Endothelial cell of umbilical vein (primary cell): ENCODE results near the gene GLRX2.

Experiments used
- FOS ChIP-seq: IDR thresholded peaks from 2 replicates; pipeline ENCODE4 v1.6.1; 2011; ENCODE audit warnings: mild to moderate bottlenecking, low read length, moderate library complexity, borderline replicate concordance; ENCODE audit not compliant: insufficient read depth
- POLR2A ChIP-seq: IDR thresholded peaks from 2 replicates; pipeline ENCODE4 v1.6.1; 2012; ENCODE audit warnings: low read depth, mild to moderate bottlenecking, control low read depth, low read length
- POLR2AphosphoS5 ChIP-seq: IDR thresholded peaks from 2 replicates; pipeline ENCODE4 v1.6.1; 2012; ENCODE audit warnings: low read depth, mild to moderate bottlenecking, control low read depth, low read length, moderate library complexity; ENCODE audit not compliant: insufficient read depth
- TF ChIP-seq, protein P1 (sequence below), 2 donors: IDR thresholded peaks; 1 replicate in 1 of 2; 2 replicates in 1 of 2; pipeline ENCODE4 v1.5.1; 2011; ENCODE audit warnings: low read length in 2 of 2, mild to moderate bottlenecking in 2 of 2, moderate library complexity in 2 of 2, control low read depth in 1 of 2, inconsistent platforms in 1 of 2, low read depth in 1 of 2; ENCODE audit not compliant: insufficient read depth in 1 of 2; ENCODE audit errors: extremely low read depth in 1 of 2
- TF ChIP-seq, protein P2 (sequence below): IDR thresholded peaks from 2 replicates; pipeline ENCODE4 v1.6.1; 2011; ENCODE audit not compliant: insufficient read depth, insufficient read length

DNA sequence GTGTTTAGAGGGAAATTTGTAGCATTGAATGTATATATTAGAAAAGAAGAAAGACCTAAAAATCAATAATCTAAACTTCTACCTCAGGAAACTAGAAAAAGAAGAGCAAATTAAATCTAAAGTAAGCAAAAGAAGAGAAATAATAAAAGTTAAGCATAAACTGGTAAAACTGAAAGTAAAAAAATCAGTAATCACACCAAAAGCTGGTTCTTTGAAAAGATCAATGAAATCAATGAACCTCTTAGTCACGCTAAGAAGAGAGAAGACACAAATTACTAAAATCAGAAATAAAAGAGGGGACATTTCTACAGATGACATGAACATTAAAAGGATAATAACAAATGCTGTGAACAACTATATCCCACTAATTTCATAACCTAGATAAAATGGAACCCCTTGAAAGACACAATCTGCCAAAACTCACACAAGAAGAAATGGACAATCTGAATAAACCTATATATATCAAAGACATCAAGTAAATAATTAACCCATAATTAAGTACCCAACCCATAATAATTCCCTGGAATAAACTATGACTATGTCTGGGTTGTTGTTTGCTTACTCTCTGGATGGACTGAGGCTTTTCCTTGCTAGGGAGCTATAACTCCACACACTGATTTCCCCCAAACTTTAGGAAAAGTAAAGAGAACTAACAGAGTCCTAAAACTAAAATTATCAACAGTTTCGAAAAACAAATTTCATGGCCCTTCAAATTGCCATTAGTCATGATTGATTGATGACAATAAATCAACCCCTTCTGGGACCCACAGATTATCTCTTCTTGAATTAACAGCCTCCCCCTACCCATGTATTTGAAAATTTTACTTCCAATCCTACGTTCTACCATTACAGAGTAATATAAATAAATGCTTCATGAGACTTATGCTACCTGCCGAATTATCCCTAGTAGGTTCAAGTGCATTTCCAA is 13.9 kb upstream of the GLRX2 start:
- TF ChIP-seq POLR2AphosphoS5 (no peak), POLR2A (no peak), FOS (no peak)
- TF ChIP-seq, protein P1, sequence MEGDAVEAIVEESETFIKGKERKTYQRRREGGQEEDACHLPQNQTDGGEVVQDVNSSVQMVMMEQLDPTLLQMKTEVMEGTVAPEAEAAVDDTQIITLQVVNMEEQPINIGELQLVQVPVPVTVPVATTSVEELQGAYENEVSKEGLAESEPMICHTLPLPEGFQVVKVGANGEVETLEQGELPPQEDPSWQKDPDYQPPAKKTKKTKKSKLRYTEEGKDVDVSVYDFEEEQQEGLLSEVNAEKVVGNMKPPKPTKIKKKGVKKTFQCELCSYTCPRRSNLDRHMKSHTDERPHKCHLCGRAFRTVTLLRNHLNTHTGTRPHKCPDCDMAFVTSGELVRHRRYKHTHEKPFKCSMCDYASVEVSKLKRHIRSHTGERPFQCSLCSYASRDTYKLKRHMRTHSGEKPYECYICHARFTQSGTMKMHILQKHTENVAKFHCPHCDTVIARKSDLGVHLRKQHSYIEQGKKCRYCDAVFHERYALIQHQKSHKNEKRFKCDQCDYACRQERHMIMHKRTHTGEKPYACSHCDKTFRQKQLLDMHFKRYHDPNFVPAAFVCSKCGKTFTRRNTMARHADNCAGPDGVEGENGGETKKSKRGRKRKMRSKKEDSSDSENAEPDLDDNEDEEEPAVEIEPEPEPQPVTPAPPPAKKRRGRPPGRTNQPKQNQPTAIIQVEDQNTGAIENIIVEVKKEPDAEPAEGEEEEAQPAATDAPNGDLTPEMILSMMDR (IDR thresholded peaks at IDR 0.05; ENCODE audit: extremely low read depth in 1 of 2, insufficient read depth in 1 of 2, low read depth in 1 of 2, low read length in 2 of 2) = no peak
- TF ChIP-seq, protein P2, sequence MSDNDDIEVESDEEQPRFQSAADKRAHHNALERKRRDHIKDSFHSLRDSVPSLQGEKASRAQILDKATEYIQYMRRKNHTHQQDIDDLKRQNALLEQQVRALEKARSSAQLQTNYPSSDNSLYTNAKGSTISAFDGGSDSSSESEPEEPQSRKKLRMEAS = no peak
